HPDE6-E6E7 (cell line): ENCODE measurements around the gene FAM171A2.
"Not testable (repeated sequence)": the region's sequence is repeated elsewhere in the genome, so short reads cannot be mapped to it uniquely, and the experiment has no call there.

Experiments
- DNase-seq: peaks from one replicate; pipeline ENCODE4 v3.0.0; 2011; ENCODE audit warnings: missing footprints; ENCODE audit errors: extremely low spot score

The FAM171A2 gene

GRCh38 chr17:44363613-44364159 is at the start of gene FAM171A2:
TSS of gene FAM171A2 (minus strand) at chr17:44363853. CDS start at chr17:44363714, 139 bp downstream.
- peak; percentile 63 for DNase-seq

GRCh38 chr17:44409309-44410028 is 45.8 kb upstream of the FAM171A2 start:
- no peak for DNase-seq

- no peak for DNase-seq
Observed at GRCh38 chr17:44408786-44409185, 45.1 kb upstream of the FAM171A2 start.

GRCh38 chr17:44402564-44403172 is 39.0 kb upstream of the FAM171A2 start:
- DNase-seq, result no peak

- DNase-seq, result no peak
Observed at GRCh38 chr17:44400226-44400847, 36.7 kb upstream of the FAM171A2 start.

GRCh38 chr17:44398692-44399691 is 35.3 kb upstream of the FAM171A2 start:
- DNase-seq, result no peak

GRCh38 chr17:44397479-44398440 is 34.1 kb upstream of the FAM171A2 start:
- DNase-seq, result no peak

- DNase-seq, result no peak
Observed at GRCh38 chr17:44396946-44397345, 33.3 kb upstream of the FAM171A2 start.

- DNase-seq, result no peak
Observed at GRCh38 chr17:44394833-44395232, 31.2 kb upstream of the FAM171A2 start.

GRCh38 chr17:44394112-44394511 is 30.5 kb upstream of the FAM171A2 start:
- DNase-seq, result not testable (repeated sequence)

- DNase-seq, result no peak
Observed at GRCh38 chr17:44390250-44390870, 26.7 kb upstream of the FAM171A2 start.

GRCh38 chr17:44389723-44390202 is 26.1 kb upstream of the FAM171A2 start:
- DNase-seq, result no peak

- DNase-seq, result no peak
Observed at GRCh38 chr17:44389281-44389680, 25.6 kb upstream of the FAM171A2 start, which contains the start of gene ITGA2B. TSS of gene ITGA2B (minus strand) at chr17:44389649. CDS start at chr17:44389473, 176 bp downstream.

- no peak for DNase-seq
Observed at GRCh38 chr17:44387804-44388203, 24.2 kb upstream of the FAM171A2 start.

- DNase-seq, result no peak
Observed at GRCh38 chr17:44386182-44386525, 22.5 kb upstream of the FAM171A2 start.

GRCh38 chr17:44385287-44386181 is 21.9 kb upstream of the FAM171A2 start:
- peak; percentile 66 for DNase-seq

- DNase-seq, result no peak
Observed at GRCh38 chr17:44384823-44385286, 21.2 kb upstream of the FAM171A2 start.

GRCh38 chr17:44384281-44384822 is 20.7 kb upstream of the FAM171A2 start:
- DNase-seq, result no peak
